Pulmonary artery endothelial cell (primary cell): ENCODE measurements around the gene CCL14. TPM values are rescaled to one million over a fixed set of nuclear protein-coding genes. Genes with fewer than 3 reads are reported as not detected.
"Not testable (repeated sequence)": the region's sequence is repeated elsewhere in the genome, so short reads cannot be mapped to it uniquely, and the experiment has no call there.

Experiments
- DNase-seq: peaks from one replicate; pipeline ENCODE4 v3.0.0-alpha.2; 2011; ENCODE audit warnings: low read depth, low spot score
- total RNA-seq: library from RNA; depleted of rRNA; stranded (reverse); fragments of >200 nt; gene quantifications from 2 replicates; pipeline ENCODE4 v1.2.3, GENCODE V29; 2014

The CCL14 gene
- total RNA-seq, 1 donor from 2014 or later, result 21.8 TPM

GRCh38 chr17:35943537-35943936 lies 43.0 kb downstream of the CCL14 start, which contains the start of gene LYZL6:
Gene LYZL6 (minus strand): TSS chr17:35943713. CDS start chr17:35939356, 4,357 bp downstream.
- DNase-seq, result no peak

GRCh38 chr17:35942588-35943186 lies 43.8 kb downstream of the CCL14 start:
- no peak for DNase-seq

- DNase-seq, result not testable (repeated sequence)
Measured at GRCh38 chr17:35938492-35938891, 48.0 kb downstream of the CCL14 start.

- DNase-seq, result no peak
Measured at GRCh38 chr17:35936063-35936462, 50.5 kb downstream of the CCL14 start.

- DNase-seq, result no peak
Measured at GRCh38 chr17:35934760-35935159, 51.8 kb downstream of the CCL14 start.

Other genes with a start within 250 kb of the CCL14 start
- gene GAS2L2, start 233.5 kb downstream of the CCL14 start, total RNA-seq, result not detected in 2 replicates
- not detected in 2 replicates for gene C17orf50, start 225.8 kb downstream of the CCL14 start, total RNA-seq
- gene MMP28, start 191.1 kb downstream of the CCL14 start, total RNA-seq, result 4.3 and 7.2 TPM in 2 replicates
- gene TAF15, start 177.2 kb downstream of the CCL14 start, total RNA-seq, result 97.9 and 135 TPM in 2 replicates
- gene HEATR9, start 117.8 kb downstream of the CCL14 start, total RNA-seq, result not detected in 2 replicates
- gene CCL5, start 106.4 kb downstream of the CCL14 start, total RNA-seq, result 0.13 TPM in 1 of 2 replicates, not detected in the other
- 0.26 and 0.35 TPM in 2 replicates for gene RDM1, start 56.0 kb downstream of the CCL14 start, total RNA-seq
- not detected in 2 replicates for gene LYZL6, start 43.0 kb downstream of the CCL14 start, total RNA-seq
- gene CCL16, start 5.2 kb downstream of the CCL14 start, total RNA-seq, result 0.46 and 0.85 TPM in 2 replicates
- not detected in 2 replicates for gene CCL15, start 14.8 kb upstream of the CCL14 start, total RNA-seq
- gene CCL23, start 31.2 kb upstream of the CCL14 start, total RNA-seq, result 1.5 and 8.0 TPM in 2 replicates
- gene CCL18, start 77.5 kb upstream of the CCL14 start, total RNA-seq, result not detected in 2 replicates
- gene CCL3, start 103.4 kb upstream of the CCL14 start, total RNA-seq, result not detected in 2 replicates
- not detected in 2 replicates for gene CCL4, start 117.1 kb upstream of the CCL14 start, total RNA-seq
- gene TBC1D3B, start 189.9 kb upstream of the CCL14 start, total RNA-seq, result 0.60 and 0.86 TPM in 2 replicates
- gene CCL3L1, start 210.0 kb upstream of the CCL14 start, total RNA-seq, result not detected in 2 replicates
- gene CCL4L2, start 224.3 kb upstream of the CCL14 start, total RNA-seq, result not detected in 2 replicates